GM19372 (cell line): ENCODE results near the gene MMP20.

Source experiments
- ATAC-seq: cut with Tn5 transposase; IDR thresholded peaks from one replicate; pipeline ENCODE4 v1.9.1; 2021; ENCODE audit warnings: mild to moderate bottlenecking, low read depth, moderate library complexity; ENCODE audit not compliant: unreplicated experiment

The MMP20 gene

DNA sequence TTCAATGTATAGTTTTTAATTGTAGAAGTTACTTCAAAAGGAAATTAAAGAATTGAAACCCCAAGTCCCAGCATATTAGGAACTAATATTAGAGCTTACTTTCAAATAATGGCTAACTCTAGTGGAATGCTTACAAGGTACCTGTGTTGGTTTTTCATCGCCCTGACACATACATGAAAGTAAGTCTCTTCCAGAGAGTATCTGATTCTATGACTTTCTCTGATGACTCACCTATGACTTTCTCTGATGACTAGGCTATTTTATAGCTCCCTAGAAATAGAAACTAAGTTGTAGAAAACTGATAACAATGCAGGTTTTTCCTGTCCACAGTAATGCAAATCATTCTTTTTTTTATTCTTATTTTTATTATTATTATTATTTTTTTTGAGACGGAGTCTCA is 61.0 kb downstream of the MMP20 start:
- ATAC-seq: no peak

DNA sequence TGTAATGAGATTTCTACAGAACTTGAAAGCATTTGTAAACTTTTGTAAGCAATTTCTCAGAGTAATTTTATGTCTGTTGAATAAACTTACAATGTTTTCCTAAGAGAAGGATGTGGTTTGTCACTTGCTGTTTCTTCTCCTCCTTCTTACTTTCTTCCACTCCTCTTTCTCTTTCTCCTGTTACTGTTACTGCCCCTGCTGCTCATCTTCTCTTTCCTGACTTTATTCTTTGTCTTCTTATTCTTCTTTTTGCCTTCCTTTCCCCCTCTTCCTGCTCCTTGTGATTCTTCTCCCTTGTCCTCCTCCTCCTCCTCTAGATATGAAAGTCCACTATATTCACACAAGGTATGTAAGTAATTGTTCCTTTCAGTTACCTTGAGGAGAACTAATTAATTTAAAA is 63.5 kb downstream of the MMP20 start:
- ATAC-seq: no peak

DNA sequence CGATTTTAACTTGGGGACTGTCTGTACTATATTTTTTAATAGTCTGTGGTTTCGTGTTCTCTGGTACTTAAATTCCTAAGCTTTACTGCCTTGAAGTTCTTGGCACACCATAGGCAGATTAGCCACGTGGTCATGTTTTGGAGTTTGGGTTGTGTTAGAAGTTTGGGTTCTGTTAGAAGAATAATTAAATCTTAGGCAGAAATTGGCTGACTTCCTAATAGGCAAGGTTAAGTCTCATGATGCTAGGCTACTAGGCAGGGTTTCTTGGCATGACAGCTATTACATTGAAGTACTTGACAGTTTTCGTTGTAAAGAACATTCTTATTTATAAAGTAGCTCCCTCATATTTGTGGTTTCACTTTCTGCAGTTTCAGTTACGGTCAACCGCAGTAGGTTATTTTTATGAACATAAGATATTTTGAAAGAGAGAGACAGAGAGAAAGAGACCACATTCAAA is 64.5 kb downstream of the MMP20 start:
- ATAC-seq: peak; percentile 80

DNA sequence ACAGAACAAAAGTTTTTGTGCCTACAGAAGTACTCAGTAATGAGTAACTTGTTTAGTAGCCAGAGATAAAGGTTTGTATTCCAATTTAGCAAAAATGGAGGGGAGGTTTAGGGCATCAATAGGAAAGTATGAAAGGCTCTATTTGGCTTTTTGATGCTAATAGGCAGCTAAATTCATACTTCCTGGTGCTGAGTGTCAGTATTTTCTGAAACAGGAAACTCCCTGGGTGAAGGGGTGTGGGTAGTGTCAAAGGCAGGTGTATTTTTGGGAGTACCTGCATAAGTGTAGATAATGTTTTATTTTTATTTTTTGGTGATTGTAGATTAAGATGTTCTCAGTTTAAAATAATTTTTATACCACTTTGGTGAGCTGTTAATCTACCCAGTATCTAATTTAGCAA is 65.3 kb downstream of the MMP20 start:
- ATAC-seq: no peak

DNA sequence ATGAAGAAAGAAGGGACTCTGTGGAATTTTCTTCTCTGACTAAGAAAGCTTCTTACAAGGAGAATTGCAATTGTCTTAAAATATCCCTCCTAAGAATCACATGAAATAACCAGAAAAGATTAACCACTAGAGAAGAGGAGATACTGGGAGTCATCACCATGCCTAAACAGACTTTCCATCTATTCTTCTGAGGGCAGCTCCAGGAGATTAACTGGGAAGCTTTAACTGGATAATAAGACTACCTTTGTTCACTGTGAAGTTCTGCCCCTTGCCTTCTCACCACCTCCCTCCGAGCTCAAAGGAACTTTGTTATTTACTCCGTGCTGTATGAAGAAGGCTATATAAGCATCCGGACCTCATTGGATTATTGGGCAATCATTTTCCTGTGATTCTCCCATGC is 70.0 kb downstream of the MMP20 start:
- ATAC-seq: no peak

DNA sequence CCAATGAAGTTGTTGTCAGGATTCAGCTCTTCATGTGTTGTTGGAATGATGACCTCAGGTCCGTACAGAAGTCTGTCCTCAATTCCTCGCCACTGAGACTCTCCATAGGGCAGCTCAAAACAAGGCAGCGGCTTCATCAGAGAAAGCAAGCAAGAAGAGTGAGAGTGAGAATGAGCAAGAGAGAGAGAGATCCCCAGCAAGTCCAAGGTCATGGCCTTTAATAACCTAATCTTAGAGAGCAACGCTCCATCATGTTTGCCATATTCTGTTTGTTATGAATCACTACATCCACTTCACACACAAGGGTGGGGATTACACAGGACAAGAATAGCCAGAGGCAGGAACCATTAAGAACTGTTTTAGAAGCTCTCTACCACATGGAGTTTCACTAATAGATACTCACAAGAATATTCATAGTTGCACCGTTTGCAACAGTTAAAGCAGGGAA is 71.3 kb downstream of the MMP20 start:
- peak; percentile 58 for ATAC-seq

DNA sequence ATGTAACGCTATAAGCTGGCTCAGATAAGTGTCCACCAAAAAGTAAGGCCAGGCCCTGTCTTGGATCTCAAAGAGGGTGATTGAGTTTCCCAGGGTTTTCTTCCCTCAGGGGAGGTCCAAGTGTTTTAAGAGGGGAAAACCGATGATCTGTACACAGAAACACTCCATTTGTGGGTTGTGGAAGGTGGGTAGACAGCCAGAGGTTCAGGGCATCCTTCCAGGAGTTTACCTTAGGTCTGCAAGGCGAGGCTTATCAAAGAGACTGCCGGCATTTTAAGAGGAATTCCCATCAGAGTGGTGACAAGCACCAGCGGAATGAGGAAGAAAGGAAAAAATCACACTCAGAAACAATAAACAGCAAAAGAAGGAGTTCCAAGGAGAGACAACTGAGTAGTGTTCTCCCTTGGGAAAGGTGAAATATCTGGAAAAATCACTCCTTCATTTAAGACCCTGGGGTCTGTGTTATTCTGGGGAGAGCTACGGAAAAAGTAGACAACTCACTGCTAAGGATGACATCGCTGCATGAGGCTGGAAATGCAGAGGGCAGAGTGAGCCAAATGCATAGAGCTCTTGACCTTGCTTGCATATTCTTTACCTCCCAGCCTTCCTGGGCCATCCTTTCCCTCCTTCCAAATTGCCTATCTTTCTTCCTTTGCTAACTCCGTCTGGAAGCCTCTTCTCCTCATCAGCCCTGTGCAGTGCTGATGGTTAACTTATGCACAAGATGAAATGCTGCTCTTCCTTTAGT is 72.5 kb downstream of the MMP20 start:
- no peak for ATAC-seq

DNA sequence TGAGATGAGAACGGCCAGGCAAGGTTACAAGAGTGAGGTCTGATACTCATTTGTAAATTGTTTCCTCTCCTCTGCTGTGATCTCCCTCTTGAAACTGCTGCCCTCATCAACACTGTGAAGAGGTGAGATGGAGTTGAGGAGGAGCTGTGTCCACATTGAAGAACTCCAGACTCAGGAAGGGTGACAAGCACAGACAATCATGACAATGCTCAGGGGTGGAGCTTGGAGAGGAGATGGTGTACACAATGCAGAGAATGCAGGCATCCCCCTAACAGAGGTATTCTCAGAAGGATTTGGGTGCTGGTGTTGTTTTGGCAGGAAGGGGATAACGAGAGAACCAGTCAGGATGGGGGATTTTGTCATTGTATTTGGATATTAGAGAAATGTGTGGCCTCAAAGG is 73.1 kb downstream of the MMP20 start:
- no peak for ATAC-seq

DNA sequence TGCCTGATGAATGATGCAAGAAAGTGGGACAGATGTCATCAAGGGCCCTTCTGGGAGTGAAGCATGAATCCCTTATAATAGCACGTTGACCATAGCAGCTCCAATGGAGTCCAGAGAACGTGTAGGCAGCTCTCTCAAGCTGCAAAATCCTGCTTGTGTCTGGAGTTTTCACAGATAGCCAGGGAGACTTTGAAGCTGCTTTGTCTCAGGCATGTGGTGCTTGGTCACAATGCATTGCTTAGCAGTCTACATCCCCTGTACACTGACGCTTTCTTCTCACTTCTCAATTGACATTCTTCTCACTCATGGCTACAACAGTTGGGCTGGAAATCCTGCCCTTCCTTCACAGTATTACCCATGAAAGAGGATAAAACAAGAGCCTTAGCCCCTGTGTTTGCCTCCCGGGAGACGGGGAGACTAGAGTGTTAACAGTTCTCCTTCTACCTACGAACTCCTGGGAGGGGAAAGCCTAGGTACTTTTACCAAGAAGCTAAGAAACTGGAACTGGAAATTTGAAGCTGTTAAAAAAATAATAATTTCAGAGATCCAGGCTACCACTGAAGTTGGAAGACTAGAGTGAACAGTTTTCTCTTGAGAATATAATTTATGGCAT is 73.9 kb downstream of the MMP20 start:
- ATAC-seq: no peak

DNA sequence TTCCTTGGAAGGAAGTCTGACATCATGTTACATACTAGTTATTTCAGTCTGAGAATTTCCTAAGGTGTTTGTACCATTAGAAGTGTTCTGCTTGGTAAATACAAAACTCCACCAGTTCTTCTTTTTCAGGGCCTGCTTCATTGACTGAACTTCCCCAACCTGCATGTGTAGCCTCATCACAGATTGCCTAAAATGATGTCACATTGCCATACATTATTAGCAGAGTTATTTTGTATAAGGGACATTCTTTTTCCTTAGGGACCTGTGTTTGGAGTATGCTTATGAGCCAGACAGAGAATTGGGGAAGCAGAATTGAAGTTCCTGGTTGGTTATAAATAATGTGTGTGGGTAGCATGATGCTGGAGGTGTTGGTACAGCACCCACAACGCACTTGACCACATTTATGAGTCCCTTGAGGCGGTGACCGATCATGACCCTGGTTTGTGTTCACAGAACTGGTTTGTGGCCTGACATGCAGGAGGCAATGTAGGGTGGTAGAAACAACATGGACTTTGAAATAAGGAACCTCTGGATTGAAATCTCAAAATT is 78.1 kb downstream of the MMP20 start:
- ATAC-seq: peak; percentile 68

DNA sequence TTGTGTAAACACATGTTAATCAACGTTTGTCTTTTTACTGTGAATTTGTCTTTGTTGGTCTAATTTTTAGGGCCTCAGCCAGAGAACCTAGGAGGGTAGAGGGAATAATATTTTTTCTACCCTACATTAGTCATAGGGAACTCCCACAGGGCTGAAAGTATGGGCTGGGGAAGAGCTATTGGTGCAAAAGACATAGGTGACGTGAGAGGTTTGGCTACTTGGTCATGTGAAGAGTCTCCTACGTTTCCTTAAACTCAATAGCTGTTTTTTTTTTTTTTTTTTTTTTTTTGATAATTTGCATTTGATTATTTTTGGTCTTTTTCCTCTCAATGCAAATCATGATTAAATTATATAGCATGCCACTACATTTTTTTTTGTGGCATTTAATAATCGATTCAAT is 78.7 kb downstream of the MMP20 start:
- peak; percentile 51 for ATAC-seq

DNA sequence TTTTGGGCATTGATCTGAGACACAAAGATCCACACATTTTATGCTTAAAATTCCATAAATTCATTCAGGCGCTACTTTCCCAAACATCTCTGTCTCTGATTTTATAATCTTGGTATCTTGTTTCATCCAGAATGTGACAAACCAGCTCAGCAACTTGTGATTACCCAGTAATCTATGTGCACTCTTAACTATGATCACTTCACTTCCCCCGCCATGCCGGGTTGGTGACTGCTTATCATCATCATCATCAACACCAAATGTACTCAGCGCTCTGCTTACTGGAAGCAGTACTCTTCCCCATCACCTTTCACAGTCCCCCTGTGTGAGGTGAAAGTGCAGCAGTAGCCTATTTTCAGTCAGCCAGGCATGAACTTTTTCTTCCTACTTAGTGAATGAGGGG is 79.4 kb downstream of the MMP20 start:
- no peak for ATAC-seq

DNA sequence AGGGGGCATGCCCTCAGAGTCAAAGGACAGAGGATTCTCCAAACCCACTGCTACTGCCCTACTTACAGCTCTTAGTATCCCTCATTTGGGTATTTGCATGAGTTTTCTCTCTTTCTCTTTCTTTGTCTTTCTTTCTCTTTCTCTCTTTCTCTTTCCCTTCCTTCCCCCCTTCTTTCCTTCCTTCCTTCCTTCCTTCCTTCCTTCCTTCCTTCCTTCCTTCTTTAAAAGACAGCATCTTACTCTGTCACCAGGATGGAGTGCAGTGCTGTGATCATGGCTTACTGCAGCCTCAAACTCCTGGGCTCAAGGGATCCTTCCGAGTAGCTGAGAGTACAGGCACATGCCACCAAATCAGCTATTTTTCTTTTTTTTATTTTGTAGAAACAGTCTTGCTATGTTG is 80.5 kb downstream of the MMP20 start:
- ATAC-seq: no peak

DNA sequence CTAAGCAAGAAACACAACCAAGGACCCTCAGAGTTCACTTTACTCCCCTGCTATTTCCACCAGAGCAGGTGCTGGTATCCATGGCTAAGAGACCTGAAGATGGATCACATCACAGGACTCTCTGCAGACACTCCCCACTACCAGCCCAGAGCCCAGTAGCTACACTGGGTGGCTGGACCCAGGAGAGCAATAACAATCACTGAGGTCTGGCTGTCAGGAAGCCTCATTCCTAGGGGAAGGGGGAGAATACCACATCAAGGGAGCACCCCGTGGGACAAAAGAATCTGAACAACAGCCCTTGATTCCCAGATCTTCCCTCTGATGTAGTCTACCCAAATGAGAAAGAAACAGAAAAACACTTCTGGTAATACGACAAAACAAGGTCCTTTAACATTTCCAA is 85.6 kb downstream of the MMP20 start:
- ATAC-seq: no peak

DNA sequence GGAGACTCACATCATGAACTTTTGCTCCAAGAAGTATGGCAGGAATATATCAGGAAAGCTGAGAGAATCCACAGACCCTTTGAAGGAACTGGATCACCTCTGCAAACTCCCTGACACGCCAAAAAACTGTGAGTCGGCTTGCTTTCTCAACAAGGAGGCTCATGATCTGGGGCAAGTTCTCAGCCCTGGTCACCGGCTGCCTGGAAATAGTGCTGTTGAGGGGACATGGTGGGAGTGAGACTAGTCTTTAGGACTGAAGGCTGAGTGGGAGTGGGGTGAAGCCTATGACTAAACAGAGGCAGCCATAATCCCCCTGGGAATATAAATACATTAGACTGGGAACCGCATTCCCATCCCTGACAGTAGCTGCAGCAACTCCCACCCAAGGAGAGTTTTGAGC is 86.2 kb downstream of the MMP20 start:
- ATAC-seq: no peak

DNA sequence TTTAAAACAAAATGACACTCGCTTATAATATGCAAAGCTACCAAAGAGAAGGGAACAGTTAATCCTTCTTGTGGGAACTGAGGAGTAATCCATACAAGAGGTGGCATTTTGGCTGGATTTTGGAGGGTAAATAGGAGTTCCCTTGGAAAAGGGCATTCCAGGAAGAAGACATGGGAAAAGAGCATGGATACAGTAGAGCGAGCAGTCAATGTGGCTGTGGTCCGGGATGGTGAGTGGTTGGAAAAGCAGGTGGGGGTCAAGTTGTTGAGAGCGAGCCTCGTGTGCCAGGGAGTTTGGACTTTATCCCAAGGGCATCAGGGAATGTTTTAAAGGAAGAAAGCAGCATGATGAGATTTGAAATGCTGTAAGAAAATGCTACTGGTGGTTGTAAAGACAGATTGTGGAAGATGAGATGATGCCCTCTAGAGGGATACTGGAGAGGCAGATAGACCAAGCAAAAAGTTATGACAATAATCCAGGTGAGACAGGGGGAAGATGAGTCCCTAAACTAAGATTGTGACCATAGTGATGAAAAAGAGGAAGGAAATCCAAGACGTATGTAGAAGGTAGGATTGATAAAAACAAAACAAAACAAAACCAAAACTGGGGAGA is 90.8 kb downstream of the MMP20 start:
- no peak for ATAC-seq

DNA sequence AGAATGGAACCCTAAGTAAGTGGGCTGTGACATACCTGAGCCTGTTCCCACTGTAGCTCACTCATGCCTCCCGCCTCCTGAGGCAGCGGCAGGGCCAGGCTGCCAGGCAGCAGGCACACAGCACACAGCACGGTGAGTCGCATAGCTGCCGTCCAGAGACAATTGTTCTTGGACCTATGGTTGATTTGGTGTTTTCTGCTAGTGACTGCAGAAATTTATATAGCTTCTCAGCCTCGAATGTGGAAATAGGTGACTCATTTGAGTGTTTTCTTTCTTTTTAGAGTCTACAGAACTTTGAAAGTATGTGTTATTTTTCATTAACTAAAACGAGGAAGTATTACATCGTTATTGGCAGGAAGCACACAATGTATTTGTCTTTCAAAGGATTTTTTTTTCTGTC is 94.6 kb downstream of the MMP20 start, which contains the start of gene MMP7:
Gene MMP7 (minus strand): TSS at position 190 of the 400 bp plus-strand sequence. CDS start 47 bp downstream, at position 143.
- no peak for ATAC-seq

DNA sequence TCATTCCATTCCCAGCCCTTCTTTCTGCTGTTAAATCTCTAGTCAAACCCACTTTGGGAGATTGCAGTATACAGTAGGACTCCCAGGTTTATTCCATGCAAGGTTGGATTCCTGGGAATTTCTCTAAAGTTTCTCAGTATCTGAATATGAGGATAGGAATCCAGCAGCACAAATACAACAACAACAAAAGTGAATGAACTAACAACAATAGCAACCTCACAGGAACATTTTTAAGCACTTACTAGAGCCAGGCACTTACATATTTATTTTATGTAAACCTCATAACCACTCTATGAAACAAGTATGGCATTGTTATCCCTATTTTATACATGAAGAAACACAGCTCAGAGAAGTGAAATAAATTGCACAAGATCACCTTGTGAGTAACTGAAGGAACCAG is 96.5 kb downstream of the MMP20 start:
- ATAC-seq: no peak

DNA sequence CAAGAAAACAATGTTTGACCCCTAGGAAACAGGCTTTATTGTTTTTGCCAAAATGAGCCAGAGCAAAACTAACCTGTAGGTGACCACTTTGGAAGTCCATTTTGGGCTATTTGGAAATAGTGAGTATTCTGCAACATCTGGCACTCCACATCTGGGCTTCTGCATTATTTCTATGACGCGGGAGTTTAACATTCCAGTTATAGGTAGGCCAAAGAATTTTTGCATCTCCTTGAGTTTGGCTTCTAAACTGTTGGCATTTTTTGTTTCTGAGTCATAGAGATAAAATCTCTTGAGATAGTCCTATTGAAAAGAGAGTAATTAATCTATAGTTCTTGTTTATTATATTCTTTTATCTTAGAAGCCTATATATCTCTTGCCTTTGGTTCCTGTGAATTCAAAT is 97.4 kb downstream of the MMP20 start:
- ATAC-seq: no peak

DNA sequence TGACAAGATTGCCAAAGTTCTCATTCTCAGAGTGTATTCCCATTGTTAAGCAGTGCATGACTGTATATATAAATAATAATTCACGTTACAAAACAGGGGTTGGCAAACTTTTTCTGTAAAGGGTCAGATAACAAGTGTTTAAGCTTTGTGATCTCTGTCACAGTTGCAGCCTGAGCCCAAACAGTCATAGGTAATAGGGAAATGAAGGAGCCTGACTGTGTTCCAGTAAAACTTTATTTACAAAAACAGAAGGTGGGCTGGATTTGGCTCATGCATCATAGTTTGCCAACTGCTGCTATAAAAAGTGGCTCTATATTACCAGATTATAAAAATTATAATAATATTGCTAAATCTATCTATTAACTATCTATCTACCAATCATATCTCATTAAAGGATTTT is 98.1 kb downstream of the MMP20 start:
- ATAC-seq: no peak
